ENCODE measurements around the gene KRT78.

The KRT78 gene

DNA sequence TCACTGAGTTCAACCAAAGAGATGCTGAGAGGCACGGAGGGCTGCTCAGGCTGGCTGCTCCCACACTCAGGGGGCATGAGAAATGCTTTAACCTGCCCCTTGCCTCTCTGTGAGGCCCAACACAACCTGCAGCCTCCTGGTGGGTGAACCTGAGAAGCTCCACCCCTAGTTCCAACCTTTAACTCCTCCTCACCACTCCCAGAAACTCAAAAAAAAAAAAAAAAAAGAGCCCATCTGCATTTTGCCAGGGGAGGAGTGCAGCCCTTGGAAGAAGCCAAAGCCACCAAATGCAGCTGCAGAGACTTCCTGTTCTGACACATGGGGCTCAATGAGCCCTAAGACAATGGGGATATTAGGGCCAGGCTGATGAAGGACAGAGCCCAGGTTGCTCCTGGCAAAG lies 43.8 kb downstream of the KRT78 start:
- Histone ChIP-seq H4K20me1 (no peaks in the 10 kb centered on the region), H3K36me3 (no peaks in the 10 kb centered on the region), H3K4me2 (peak overlapping the region; percentile 17; the same call in 1 of the 2 replicates), H3K4me3 (no peak overlapping the region), H3K27ac (no peak overlapping the region), H3K27me3 (no peaks in the 10 kb centered on the region), H3K9me3 (no peaks in the 10 kb centered on the region), H3K9ac (no peak overlapping the region), H3K4me1 (peaks cover 8% of the 10 kb centered on the region; the same call in 1 of the 2 replicates)
- TF ChIP-seq Cebpa-rat (IDR thresholded peaks at IDR 0.05) = no peak

DNA sequence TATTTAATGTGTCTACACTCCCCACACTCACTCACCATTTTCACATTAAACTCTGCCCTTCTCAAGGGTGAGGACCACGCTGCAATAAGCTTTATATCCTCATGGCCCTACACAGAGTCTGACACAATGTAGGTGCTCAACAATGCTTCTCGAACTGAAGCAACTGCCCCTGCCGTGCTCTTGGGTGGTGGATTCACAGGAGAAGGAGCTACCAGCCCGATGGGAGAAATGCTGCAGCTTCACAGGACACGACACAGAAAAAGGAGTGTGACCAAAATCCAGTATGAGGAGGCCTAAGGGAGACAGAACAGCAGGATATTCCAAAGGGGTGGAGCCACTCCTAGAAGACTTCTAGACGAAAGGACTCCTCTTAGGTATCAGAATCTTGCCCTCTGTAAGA lies 46.4 kb downstream of the KRT78 start:
- no peaks in the 10 kb centered on the region for H4K20me1 ChIP-seq
- no peak overlapping the region for H3K27ac ChIP-seq
- H3K4me2 ChIP-seq = no peak overlapping the region
- H3K27me3 ChIP-seq = no peaks in the 10 kb centered on the region
- H3K4me3 ChIP-seq = no peak overlapping the region
- H3K36me3 ChIP-seq = no peaks in the 10 kb centered on the region
- H3K9me3 ChIP-seq = no peaks in the 10 kb centered on the region
- TF ChIP-seq Cebpa-rat (IDR thresholded peaks at IDR 0.05) = no peak
- peaks cover 8% of the 10 kb centered on the region; the same call in 1 of the 2 replicates for H3K4me1 ChIP-seq
- no peak overlapping the region for H3K9ac ChIP-seq

DNA sequence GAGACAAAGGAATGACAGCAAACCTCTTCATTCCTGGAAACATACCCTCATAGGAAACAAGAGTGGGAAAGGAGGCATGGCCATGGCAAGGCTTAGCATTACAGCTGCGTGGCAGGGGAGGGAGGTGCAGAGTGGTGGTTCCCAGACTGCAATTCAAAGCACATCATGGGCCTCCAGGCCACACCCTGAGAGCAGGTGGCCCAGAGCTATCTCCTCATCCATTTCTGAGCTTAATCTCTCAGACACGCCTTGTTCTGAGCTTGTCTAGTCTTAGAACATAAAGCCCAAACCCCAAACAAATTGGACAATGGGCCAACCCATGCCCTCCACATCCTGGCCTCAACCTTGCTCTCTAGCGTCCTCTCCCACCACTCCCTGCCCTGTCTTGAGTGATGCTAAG lies 47.0 kb downstream of the KRT78 start:
- no peak overlapping the region for H3K27ac ChIP-seq
- TF ChIP-seq Cebpa-rat (IDR thresholded peaks at IDR 0.05) = no peak
- H4K20me1 ChIP-seq = no peaks in the 10 kb centered on the region
- H3K4me1 ChIP-seq = peaks cover 8% of the 10 kb centered on the region; the same call in 1 of the 2 replicates
- H3K4me2 ChIP-seq = no peak overlapping the region
- H3K36me3 ChIP-seq = no peaks in the 10 kb centered on the region
- no peak overlapping the region for H3K4me3 ChIP-seq
- H3K9me3 ChIP-seq = no peaks in the 10 kb centered on the region
- no peaks in the 10 kb centered on the region for H3K27me3 ChIP-seq
- no peak overlapping the region for H3K9ac ChIP-seq

DNA sequence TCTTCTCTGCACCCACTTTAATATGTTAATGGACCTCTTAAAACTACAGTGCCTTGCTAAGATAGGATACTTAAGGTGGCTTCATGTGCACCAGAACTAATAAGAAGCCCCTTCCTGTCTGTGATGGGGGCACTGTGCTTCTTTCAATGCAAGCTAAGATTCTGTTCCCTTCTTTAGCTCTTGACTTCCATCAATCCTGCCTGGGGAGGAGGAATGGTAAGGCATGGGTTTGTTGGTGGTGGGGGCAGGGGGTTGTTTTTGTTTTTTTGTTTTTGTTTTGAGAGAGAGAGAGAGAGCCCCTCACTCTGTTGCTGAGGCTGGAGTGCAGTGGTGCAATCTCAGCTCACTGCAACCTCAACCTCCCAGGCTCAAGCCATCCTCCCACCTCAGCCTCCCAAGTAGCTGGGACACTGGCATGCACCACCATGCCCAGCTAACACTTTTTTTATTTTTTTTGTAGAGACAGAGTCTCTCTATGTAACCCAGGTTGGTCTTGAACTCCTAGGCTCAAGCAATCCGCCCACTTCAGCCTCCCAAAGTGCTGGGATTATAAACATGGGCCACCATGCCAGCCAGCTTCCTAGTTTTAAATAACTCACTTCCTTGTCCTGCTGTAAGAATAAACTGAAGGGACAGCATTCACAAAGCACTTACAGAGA lies 48.4 kb downstream of the KRT78 start:
- no peak overlapping the region for H3K9ac ChIP-seq
- H3K9me3 ChIP-seq = no peaks in the 10 kb centered on the region
- H3K36me3 ChIP-seq = no peaks in the 10 kb centered on the region
- H4K20me1 ChIP-seq = no peaks in the 10 kb centered on the region
- H3K27me3 ChIP-seq = no peaks in the 10 kb centered on the region
- H3K4me2 ChIP-seq = no peak overlapping the region
- peaks cover 7% of the 10 kb centered on the region; the same call in 1 of the 2 replicates for H3K4me1 ChIP-seq
- no peak overlapping the region for H3K4me3 ChIP-seq
- TF ChIP-seq Cebpa-rat (IDR thresholded peaks at IDR 0.05) = no peak
- no peak overlapping the region for H3K27ac ChIP-seq

DNA sequence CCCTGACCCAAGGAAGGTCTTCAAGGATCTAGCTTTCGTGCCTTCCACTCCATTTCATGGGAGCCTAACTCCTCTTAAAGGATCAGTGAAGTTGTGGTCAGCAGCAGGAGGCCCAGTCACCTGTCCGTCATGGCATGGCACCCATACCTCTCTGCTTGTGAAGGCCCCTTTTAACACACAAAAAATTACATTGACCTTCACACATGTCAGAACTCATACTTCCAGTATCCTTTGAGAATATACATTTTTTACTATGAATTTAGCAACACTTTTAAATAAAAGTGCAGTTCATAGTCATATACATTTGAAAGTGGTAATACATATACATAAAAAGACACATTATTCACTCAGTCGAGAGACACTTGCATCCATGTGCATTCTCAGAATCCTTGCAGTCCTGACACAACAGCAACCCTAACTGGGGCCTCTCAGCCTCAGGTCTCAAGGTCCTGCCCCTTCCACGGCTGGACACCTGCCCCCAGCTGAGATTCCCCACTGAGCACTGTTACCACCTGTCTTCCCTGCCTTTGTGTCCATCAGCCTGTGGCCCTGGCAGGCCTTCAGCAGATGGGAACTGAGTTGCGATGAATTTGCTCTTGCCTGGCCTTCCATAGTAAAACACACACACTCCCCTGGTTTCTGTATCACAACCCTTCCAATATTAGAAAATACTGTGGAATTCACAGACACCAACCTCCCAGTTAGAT lies 49.1 kb downstream of the KRT78 start:
- H3K4me1 ChIP-seq = no peaks in the 10 kb centered on the region
- no peak for TF ChIP-seq Cebpa-rat (IDR thresholded peaks at IDR 0.05)
- H3K9me3 ChIP-seq = no peaks in the 10 kb centered on the region
- no peaks in the 10 kb centered on the region for H3K27me3 ChIP-seq
- H3K27ac ChIP-seq = no peak overlapping the region
- H3K9ac ChIP-seq = no peak overlapping the region
- no peak overlapping the region for H3K4me2 ChIP-seq
- no peak overlapping the region for H3K4me3 ChIP-seq
- H3K36me3 ChIP-seq = no peaks in the 10 kb centered on the region
- H4K20me1 ChIP-seq = no peaks in the 10 kb centered on the region

GRCh38 chr12:52798671-52799504 lies 49.9 kb downstream of the KRT78 start:
- Histone ChIP-seq H3K36me3 (no peaks in the 10 kb centered on the region), H3K4me1 (no peaks in the 10 kb centered on the region), H3K4me3 (no peak overlapping the region), H3K27me3 (no peaks in the 10 kb centered on the region), H3K9me3 (no peaks in the 10 kb centered on the region), H3K27ac (no peak overlapping the region), H3K9ac (no peak overlapping the region), H4K20me1 (no peaks in the 10 kb centered on the region), H3K4me2 (no peak overlapping the region)
- no peak for TF ChIP-seq Cebpa-rat (IDR thresholded peaks at IDR 0.05)

- Histone ChIP-seq H4K20me1 (no peaks in the 10 kb centered on the region), H3K27ac (no peak overlapping the region), H3K36me3 (no peaks in the 10 kb centered on the region), H3K9me3 (no peaks in the 10 kb centered on the region), H3K4me2 (no peak overlapping the region), H3K27me3 (no peaks in the 10 kb centered on the region), H3K4me1 (no peaks in the 10 kb centered on the region), H3K4me3 (no peak overlapping the region), H3K9ac (no peak overlapping the region)
- TF ChIP-seq Cebpa-rat (IDR thresholded peaks at IDR 0.05) = no peak
These were observed 50.7 kb downstream of the KRT78 start for GRCh38 chr12:52798003-52798670.

DNA sequence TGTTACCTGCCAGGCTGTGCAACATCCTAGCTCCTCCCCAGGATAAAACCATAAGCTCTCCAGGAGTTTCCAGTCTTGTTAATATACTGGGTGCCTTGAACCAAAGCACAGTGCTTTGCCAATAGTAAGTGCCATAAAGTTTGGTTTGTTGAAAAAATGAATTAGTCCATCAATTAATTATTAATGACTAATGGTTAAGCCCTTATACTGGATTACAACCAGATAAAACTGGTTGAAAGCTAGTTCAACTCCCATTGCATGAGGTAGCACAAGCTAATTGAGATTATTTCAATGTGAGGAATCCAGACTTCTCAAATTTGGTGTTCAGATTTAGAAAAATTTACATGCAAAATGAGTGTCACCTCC lies 51.3 kb downstream of the KRT78 start:
- Histone ChIP-seq H3K36me3 (no peaks in the 10 kb centered on the region), H4K20me1 (no peaks in the 10 kb centered on the region), H3K9me3 (no peaks in the 10 kb centered on the region), H3K4me3 (no peak overlapping the region), H3K4me2 (no peak overlapping the region), H3K9ac (no peak overlapping the region), H3K27ac (no peak overlapping the region), H3K4me1 (no peaks in the 10 kb centered on the region), H3K27me3 (no peaks in the 10 kb centered on the region)
- no peak for TF ChIP-seq Cebpa-rat (IDR thresholded peaks at IDR 0.05)

GRCh38 chr12:52796839-52797528 lies 51.8 kb downstream of the KRT78 start:
- Histone ChIP-seq H3K9ac (no peak overlapping the region), H3K27ac (no peak overlapping the region), H3K4me2 (no peak overlapping the region), H3K9me3 (no peaks in the 10 kb centered on the region), H4K20me1 (no peaks in the 10 kb centered on the region), H3K36me3 (no peaks in the 10 kb centered on the region), H3K4me3 (no peak overlapping the region), H3K27me3 (no peaks in the 10 kb centered on the region), H3K4me1 (no peaks in the 10 kb centered on the region)
- TF ChIP-seq Cebpa-rat (IDR thresholded peaks at IDR 0.05) = no peak

All from BLaER1 (cell line).